Transverse colon (tissue), 3 donors: ENCODE measurements around the gene HSPBP1.

Experiments
- EP300 ChIP-seq: sonication (generic); formaldehyde crosslinking; IDR thresholded peaks from one replicate; pipeline ENCODE4 v1.6.1; 2017; ENCODE audit warnings: antibody characterized with exemption, low read depth
- POLR2A ChIP-seq: fragments of 450-650 bp; IDR thresholded peaks from one replicate; pipeline ENCODE4 v1.6.1; 2016; ENCODE audit warnings: antibody characterized with exemption, mild to moderate bottlenecking, moderate library complexity
- TF ChIP-seq, protein P1 (sequence below), 5 experiments: fragments of 200-600 bp in 3 of 5; fragments of 450-650 bp in 2 of 5; sonication (generic) in 3 of 5; IDR thresholded peaks; 1 replicate in 2 of 5; 2 replicates in 3 of 5; pipeline ENCODE4 v1.5.1; 2016 to 2017; ENCODE audit warnings: antibody characterized with exemption in 5 of 5, inconsistent platforms in 3 of 5, mild to moderate bottlenecking in 2 of 5, moderate library complexity in 1 of 5

DNA sequence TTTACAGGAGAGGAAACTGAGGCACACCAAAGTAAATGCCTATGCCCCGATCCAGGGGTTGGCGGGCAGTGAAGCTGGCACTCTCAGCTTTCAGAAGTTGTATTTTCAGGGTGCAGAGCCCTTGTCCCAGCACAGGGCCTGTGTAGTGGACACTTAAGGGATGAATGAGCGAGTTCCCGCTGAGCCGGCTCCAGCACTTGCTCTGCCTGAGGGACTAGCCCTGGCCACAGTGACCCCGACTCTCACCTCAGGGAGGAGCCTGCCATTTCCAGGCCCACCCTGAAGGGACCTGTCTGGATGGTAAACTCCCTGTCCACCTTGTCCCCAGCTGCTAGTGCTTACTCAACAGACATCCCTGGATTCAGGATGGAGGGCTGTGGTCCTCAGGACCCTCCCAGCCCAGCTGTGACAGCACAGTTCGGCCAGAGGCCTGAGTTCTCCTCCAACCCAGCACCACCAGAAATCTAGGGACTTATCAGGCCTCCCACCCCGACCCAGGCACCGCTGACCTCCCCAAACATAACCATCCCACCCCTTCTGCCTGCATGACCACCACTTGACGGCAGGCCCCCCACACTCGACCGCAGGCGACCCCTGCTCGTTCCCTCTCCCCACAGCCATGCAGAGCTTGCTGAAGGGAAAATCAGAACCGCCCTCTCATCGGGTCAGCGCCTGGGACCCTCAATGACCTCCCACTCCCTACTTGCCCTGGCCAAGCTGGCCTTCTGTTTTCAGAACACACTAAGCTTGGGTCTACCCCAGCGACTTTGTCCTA is 29.5 kb downstream of the HSPBP1 start:
- TF ChIP-seq, protein P1, sequence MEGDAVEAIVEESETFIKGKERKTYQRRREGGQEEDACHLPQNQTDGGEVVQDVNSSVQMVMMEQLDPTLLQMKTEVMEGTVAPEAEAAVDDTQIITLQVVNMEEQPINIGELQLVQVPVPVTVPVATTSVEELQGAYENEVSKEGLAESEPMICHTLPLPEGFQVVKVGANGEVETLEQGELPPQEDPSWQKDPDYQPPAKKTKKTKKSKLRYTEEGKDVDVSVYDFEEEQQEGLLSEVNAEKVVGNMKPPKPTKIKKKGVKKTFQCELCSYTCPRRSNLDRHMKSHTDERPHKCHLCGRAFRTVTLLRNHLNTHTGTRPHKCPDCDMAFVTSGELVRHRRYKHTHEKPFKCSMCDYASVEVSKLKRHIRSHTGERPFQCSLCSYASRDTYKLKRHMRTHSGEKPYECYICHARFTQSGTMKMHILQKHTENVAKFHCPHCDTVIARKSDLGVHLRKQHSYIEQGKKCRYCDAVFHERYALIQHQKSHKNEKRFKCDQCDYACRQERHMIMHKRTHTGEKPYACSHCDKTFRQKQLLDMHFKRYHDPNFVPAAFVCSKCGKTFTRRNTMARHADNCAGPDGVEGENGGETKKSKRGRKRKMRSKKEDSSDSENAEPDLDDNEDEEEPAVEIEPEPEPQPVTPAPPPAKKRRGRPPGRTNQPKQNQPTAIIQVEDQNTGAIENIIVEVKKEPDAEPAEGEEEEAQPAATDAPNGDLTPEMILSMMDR (IDR thresholded peaks at IDR 0.05): no peak
- TF ChIP-seq EP300 (no peak), POLR2A (no peak)
